Osteocyte (in vitro differentiated cells): ENCODE results near the gene FEZF1. TPM values are rescaled to one million over a fixed set of nuclear protein-coding genes. Genes with fewer than 3 reads are reported as not detected.

Source experiments
- DNase-seq: peaks from one replicate; pipeline ENCODE4 v3.0.0; 2021; ENCODE audit warnings: mixed read lengths; ENCODE audit not compliant: unreplicated experiment; ENCODE audit errors: extremely low spot score
- H3K27ac Mint-ChIP-seq: one replicate; pipeline ENCODE4 v1.8.0; 2021; ENCODE audit warnings: mild to moderate bottlenecking, mixed read lengths; ENCODE audit not compliant: unreplicated experiment
- H3K27me3 Mint-ChIP-seq: one replicate; pipeline ENCODE4 v1.8.0; 2021; ENCODE audit warnings: mixed read lengths; ENCODE audit not compliant: unreplicated experiment
- H3K36me3 Mint-ChIP-seq: one replicate; pipeline ENCODE4 v1.8.0; 2021; ENCODE audit warnings: mixed read lengths; ENCODE audit not compliant: unreplicated experiment
- H3K4me1 Mint-ChIP-seq: one replicate; pipeline ENCODE4 v1.8.0; 2021; ENCODE audit warnings: mixed read lengths; ENCODE audit not compliant: unreplicated experiment
- H3K4me3 Mint-ChIP-seq: one replicate; pipeline ENCODE4 v1.8.0; 2021; ENCODE audit warnings: mild to moderate bottlenecking, moderate library complexity, mixed read lengths; ENCODE audit not compliant: unreplicated experiment
- H3K9me3 Mint-ChIP-seq: one replicate; pipeline ENCODE4 v1.8.0; 2021; ENCODE audit warnings: mixed read lengths; ENCODE audit not compliant: unreplicated experiment
- CTCF ChIP-seq: fragments of 200-600 bp; sonication (generic); IDR thresholded peaks from 2 replicates; pipeline ENCODE4 v1.5.0; 2021; ENCODE audit warnings: antibody characterized with exemption, mild to moderate bottlenecking, moderate library complexity
- total RNA-seq: library from RNA; stranded (reverse); gene quantifications from 2 replicates; pipeline ENCODE4 v1.2.1, GENCODE V29; 2021

FEZF1 gene
- total RNA-seq, 1 donor from 2014 or later = not detected

- TF ChIP-seq CTCF = no peak
- no peak overlapping the region for H3K27ac Mint-ChIP-seq
- H3K36me3 Mint-ChIP-seq = no peaks in the 10 kb centered on the region
- DNase-seq = no peak
- H3K27me3 Mint-ChIP-seq = peaks cover 87% of the 10 kb centered on the region
- no peaks in the 10 kb centered on the region for H3K4me1 Mint-ChIP-seq
- H3K9me3 Mint-ChIP-seq = peaks cover 6% of the 10 kb centered on the region
- H3K4me3 Mint-ChIP-seq = peak overlapping the region; percentile 22
Measured at GRCh38 chr7:122316467-122317388, 12.2 kb upstream of the FEZF1 start.

- Mint-ChIP-seq H3K4me1 (peaks cover 7% of the 10 kb centered on the region), H3K36me3 (no peaks in the 10 kb centered on the region), H3K27ac (no peak overlapping the region), H3K27me3 (peaks cover 89% of the 10 kb centered on the region), H3K9me3 (peaks cover 6% of the 10 kb centered on the region), H3K4me3 (no peak overlapping the region)
- no peak for TF ChIP-seq CTCF
- DNase-seq = no peak
Measured at GRCh38 chr7:122315507-122316466, 11.2 kb upstream of the FEZF1 start.

GRCh38 chr7:122314284-122314683 is 9.7 kb upstream of the FEZF1 start:
- Mint-ChIP-seq H3K27me3 (peaks cover 90% of the 10 kb centered on the region), H3K36me3 (no peaks in the 10 kb centered on the region), H3K4me1 (peaks cover 11% of the 10 kb centered on the region), H3K27ac (no peak overlapping the region), H3K9me3 (peaks cover 6% of the 10 kb centered on the region), H3K4me3 (no peak overlapping the region)
- no peak for DNase-seq
- no peak for TF ChIP-seq CTCF

- H3K9me3 Mint-ChIP-seq = peaks cover 6% of the 10 kb centered on the region
- H3K4me3 Mint-ChIP-seq = no peak overlapping the region
- no peaks in the 10 kb centered on the region for H3K36me3 Mint-ChIP-seq
- peaks cover 88% of the 10 kb centered on the region for H3K27me3 Mint-ChIP-seq
- no peak overlapping the region for H3K27ac Mint-ChIP-seq
- peaks cover 11% of the 10 kb centered on the region for H3K4me1 Mint-ChIP-seq
- no peak for DNase-seq
- no peak for TF ChIP-seq CTCF
Measured at GRCh38 chr7:122312789-122313188, 8.2 kb upstream of the FEZF1 start.
